GM12878 (cell line): Measurements from ENCODE around the gene ATXN7L1.

Experiments
- POLR2AphosphoS2 ChIP-seq: IDR thresholded peaks from 2 replicates; pipeline ENCODE4 v1.6.1; 2011; ENCODE audit warnings: low read depth, mild to moderate bottlenecking, low read length, improper control_type of control experiment, moderate library complexity
- SIX5 ChIP-seq: IDR thresholded peaks from 2 replicates; pipeline ENCODE4 v1.6.1; 2011; ENCODE audit warnings: mild to moderate bottlenecking, low read depth, low read length, moderate library complexity; ENCODE audit not compliant: severe bottlenecking
- SMC3 ChIP-seq: IDR thresholded peaks from 2 replicates; pipeline ENCODE4 v1.6.1; 2011; ENCODE audit warnings: low read length, improper control_type of control experiment, borderline replicate concordance
- TF ChIP-seq, protein P1 (sequence below), 3 experiments: IDR thresholded peaks in 2 of 3; conservative IDR thresholded peaks in 1 of 3; 2 replicates each; pipeline ENCODE4 v1.5.1; 2011; ENCODE audit warnings: low read depth in 3 of 3, low read length in 3 of 3, mild to moderate bottlenecking in 3 of 3, control low read depth in 2 of 3, moderate library complexity in 2 of 3, inconsistent platforms in 1 of 3, mixed read lengths in 1 of 3; ENCODE audit not compliant: control insufficient read depth in 2 of 3, insufficient read depth in 1 of 3; ENCODE audit errors: extremely low read depth in 1 of 3
- TF ChIP-seq, protein P2 (sequence below): fragments of 450-650 bp; conservative IDR thresholded peaks from 2 replicates; pipeline ENCODE4 v1.6.1; 2017; ENCODE audit warnings: mild to moderate bottlenecking, moderate library complexity

DNA sequence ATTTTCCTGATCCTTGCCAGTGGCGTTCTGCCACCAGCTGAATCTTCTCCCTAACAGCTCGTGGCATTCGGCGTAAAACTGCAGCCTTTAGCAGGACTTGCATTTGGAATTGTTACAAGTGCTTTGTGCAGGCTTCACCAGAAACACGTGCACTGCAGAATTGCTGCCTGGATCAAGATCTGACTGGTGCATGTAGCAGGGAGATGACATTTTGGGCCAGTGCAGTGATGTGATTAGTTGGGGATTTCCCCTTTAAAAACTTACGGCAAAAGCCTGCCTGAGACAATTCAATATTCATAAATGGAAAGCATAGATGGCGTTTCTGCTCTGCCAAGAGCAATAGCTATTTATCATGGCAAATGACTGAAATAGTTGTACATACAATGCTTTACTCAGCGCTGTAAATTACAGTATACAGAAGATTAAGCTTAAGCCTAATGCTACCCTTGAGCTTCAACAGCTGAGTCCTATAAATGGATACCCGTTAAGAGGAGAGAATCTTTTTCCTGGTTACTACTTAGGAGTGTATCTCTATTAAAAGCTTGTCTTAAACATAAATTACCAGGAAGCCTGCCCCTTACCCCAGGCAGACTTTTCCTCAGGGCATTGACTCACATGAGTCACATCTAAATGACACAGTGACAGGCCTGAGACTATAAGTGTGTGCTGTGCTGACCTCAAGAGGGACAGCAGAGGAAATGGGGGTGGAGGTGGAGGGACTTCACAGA lies 106.3 kb downstream of the ATXN7L1 start:
- TF ChIP-seq, protein P1, sequence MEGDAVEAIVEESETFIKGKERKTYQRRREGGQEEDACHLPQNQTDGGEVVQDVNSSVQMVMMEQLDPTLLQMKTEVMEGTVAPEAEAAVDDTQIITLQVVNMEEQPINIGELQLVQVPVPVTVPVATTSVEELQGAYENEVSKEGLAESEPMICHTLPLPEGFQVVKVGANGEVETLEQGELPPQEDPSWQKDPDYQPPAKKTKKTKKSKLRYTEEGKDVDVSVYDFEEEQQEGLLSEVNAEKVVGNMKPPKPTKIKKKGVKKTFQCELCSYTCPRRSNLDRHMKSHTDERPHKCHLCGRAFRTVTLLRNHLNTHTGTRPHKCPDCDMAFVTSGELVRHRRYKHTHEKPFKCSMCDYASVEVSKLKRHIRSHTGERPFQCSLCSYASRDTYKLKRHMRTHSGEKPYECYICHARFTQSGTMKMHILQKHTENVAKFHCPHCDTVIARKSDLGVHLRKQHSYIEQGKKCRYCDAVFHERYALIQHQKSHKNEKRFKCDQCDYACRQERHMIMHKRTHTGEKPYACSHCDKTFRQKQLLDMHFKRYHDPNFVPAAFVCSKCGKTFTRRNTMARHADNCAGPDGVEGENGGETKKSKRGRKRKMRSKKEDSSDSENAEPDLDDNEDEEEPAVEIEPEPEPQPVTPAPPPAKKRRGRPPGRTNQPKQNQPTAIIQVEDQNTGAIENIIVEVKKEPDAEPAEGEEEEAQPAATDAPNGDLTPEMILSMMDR (IDR thresholded peaks at IDR 0.05 in 2 of 3, conservative IDR thresholded peaks at IDR 0.05 in 1 of 3; ENCODE audit: control insufficient read depth in 2 of 3, extremely low read depth in 1 of 3, insufficient read depth in 1 of 3, low read depth in 3 of 3, low read length in 3 of 3): peak in 1 of 3 experiments; percentile 4; a peak in 1 of 6 replicates
- TF ChIP-seq, protein P2, sequence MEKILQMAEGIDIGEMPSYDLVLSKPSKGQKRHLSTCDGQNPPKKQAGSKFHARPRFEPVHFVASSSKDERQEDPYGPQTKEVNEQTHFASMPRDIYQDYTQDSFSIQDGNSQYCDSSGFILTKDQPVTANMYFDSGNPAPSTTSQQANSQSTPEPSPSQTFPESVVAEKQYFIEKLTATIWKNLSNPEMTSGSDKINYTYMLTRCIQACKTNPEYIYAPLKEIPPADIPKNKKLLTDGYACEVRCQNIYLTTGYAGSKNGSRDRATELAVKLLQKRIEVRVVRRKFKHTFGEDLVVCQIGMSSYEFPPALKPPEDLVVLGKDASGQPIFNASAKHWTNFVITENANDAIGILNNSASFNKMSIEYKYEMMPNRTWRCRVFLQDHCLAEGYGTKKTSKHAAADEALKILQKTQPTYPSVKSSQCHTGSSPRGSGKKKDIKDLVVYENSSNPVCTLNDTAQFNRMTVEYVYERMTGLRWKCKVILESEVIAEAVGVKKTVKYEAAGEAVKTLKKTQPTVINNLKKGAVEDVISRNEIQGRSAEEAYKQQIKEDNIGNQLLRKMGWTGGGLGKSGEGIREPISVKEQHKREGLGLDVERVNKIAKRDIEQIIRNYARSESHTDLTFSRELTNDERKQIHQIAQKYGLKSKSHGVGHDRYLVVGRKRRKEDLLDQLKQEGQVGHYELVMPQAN: no peak
- TF ChIP-seq POLR2AphosphoS2 (no peak), SMC3 (no peak), SIX5 (no peak)
